Measurements from ENCODE around the gene GABRD.

The GABRD gene

DNA sequence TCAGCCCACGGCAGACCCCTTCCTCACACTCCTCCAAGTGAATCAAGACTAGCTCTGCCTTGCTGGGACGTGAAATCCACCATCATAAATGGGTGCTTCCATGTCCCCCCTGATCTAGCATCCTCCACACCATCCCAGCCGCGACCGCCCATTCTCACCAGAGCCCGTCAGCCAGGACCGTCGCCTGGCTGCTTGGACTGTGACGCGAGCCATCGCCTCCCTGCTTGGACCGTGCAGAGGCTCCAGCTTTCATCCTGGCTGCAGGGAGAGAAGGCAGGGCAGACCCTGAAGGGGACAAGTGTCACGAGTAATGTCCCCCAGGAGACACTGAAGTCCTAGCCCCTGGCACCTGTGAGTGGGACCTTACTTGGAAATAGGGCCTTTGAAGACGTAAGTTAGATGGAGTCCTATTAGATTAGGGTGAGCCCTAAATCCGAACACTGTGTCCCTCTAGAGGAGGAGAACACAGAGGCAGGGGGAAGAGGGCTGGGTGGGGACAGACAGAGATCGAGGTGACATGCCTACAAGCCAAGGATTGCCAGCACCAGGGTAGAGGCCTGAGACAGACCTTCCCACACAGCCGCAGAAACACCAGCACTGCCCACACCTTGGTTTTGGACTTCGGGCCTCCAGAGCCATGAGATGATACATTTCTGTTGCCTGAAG, 18.3 kb downstream of the GABRD start:
- DNase-seq (ENCODE audit: low read depth), result no peak
- H3K4me3 ChIP-seq (ENCODE audit: control insufficient read depth, low read depth, low read length), result no peak overlapping the region
- TF ChIP-seq, protein P1, sequence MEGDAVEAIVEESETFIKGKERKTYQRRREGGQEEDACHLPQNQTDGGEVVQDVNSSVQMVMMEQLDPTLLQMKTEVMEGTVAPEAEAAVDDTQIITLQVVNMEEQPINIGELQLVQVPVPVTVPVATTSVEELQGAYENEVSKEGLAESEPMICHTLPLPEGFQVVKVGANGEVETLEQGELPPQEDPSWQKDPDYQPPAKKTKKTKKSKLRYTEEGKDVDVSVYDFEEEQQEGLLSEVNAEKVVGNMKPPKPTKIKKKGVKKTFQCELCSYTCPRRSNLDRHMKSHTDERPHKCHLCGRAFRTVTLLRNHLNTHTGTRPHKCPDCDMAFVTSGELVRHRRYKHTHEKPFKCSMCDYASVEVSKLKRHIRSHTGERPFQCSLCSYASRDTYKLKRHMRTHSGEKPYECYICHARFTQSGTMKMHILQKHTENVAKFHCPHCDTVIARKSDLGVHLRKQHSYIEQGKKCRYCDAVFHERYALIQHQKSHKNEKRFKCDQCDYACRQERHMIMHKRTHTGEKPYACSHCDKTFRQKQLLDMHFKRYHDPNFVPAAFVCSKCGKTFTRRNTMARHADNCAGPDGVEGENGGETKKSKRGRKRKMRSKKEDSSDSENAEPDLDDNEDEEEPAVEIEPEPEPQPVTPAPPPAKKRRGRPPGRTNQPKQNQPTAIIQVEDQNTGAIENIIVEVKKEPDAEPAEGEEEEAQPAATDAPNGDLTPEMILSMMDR (conservative IDR thresholded peaks at IDR 0.05; ENCODE audit: control insufficient read depth, insufficient read depth, low read depth, low read length), result no peak

DNA sequence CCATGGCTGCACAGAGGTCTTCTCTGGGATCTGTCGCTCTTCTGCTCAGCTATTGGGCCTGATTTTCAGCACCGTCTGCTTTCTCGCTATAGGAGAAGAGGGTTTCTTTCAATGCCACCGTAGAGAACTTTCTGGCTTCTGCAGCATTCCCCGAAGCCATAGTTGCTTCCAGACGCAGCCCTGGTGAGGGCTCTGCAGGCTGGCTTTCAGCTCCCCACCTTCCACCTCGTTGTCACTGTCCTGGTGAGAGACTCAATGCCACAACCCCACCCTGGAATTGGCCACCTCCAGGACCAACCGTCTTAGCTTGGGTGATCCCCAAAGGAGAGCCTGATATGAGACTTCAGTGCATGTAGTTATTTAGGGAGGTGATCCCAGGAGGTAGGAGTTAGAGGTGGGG, 19.1 kb downstream of the GABRD start:
- DNase-seq (ENCODE audit: low read depth), result no peak
- TF ChIP-seq, protein P1 (conservative IDR thresholded peaks at IDR 0.05; ENCODE audit: control insufficient read depth, insufficient read depth, low read depth, low read length), result no peak
- H3K4me3 ChIP-seq (ENCODE audit: control insufficient read depth, low read depth, low read length), result no peak overlapping the region

DNA sequence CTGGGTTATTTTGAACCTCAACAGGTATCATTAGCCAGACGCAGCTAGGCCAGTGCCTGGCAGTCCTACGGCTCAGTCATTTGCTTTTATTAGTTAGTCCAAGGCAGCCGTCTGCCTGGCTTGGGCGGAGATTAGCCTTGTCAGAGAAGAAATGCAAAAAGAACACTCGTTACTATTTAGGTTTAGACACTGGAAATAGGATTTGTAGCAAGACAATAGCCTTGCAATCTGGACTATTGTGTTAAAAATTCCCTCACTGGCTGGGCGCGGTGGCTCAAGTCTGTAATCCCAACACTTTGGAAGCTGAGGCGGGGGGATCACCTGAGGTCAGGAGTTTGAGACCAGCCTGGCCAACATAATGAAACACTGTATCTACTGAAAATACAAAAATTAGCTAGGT, 20.1 kb downstream of the GABRD start:
- no peak for DNase-seq (ENCODE audit: low read depth)
- H3K4me3 ChIP-seq (ENCODE audit: control insufficient read depth, low read depth, low read length), result no peak overlapping the region

DNA sequence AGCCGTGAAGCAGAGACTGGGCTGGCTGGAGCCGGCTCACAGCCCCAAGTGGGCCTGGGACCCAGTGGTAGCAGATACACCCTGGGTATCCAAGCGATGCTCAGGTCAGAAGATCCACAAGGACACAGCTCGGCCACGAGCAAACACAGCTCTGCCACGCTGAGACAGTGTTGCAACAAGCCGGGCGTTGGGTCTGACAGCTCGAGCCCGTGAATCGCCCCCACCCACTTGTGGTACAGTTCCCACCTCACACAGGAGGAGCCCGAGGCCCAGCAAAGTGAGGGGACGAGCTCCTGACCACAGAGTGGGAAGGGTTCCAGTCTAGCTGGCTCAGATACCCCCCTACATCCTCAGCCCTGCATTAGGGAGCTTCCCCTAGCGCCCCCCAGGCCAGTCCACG, 22.2 kb downstream of the GABRD start:
- no peak overlapping the region for H3K4me3 ChIP-seq (ENCODE audit: control insufficient read depth, low read depth, low read length)
- DNase-seq (ENCODE audit: low read depth), result no peak
- TF ChIP-seq, protein P1 (conservative IDR thresholded peaks at IDR 0.05; ENCODE audit: control insufficient read depth, insufficient read depth, low read depth, low read length), result no peak

More for the DNA sequence above, 20.1 kb downstream of the GABRD start:
- TF ChIP-seq, protein P1 (conservative IDR thresholded peaks at IDR 0.05; ENCODE audit: control insufficient read depth, insufficient read depth, low read depth, low read length), result no peak

DNA sequence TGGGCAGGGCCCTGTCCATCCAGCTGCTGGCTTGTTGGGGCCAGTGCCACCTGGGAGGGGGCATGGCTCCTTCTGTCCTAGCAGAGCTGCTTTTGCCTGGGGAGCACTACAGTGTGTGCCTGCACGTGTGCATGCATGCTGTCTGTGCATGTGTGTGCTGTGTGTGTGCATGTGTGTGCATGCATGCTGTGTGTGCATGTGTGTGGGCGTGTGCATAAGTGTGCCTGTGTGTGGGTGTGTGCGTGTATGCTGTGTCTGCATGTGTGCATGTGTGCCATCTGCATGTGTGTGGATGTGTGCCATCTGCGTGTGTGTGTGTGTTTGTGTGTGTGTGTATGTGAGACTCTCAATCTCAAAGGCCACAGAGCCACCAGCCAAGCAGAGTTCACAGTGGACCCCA, 22.7 kb downstream of the GABRD start:
- TF ChIP-seq, protein P1 (conservative IDR thresholded peaks at IDR 0.05; ENCODE audit: control insufficient read depth, insufficient read depth, low read depth, low read length), result no peak
- DNase-seq (ENCODE audit: low read depth), result no peak

DNA sequence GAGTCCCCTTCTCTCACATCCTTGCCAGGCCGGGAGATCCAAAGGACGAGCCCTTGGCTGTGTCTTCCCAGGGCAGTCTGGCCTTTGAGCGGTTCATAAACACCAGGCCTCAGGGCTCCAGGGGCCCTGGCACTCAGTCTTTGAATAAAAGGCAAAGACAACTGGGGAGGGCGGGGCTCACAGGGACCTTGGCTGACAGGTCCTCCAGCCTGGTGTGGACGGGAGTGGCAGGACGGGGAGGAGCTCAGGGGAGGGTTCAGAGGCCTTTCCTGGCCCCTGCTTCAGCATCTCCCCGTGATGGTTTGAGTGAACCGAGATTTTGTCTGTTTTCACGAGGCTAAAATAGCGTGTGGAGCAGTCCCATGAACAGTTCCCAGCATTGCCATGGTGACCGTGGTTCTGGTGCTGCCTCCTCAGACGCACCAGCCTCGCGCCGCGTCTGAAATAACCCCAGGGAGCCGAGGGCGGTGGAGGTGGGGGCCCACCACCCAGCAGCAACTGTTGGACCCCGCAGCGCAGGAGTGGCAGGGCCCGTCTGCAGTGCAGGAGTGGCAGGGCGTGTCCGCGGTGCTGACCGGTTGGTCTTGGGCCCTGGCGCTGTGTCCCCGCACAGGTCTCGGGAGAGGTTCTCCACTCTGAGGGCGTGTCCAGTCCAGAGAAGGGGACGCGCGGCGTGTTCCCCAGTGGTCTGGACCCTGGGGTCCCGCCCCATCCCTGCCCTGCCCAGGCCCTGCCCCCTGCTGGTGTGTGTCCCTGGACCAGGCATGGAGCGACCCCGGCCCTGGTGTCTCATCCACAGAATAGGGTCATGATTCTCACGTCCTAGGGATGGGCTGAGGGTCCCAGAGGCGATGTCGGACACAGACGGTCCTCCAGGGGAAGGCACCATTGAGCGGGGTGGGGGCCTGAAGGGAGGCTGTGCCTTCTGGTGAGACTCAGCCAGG, 24.0 kb downstream of the GABRD start:
- TF ChIP-seq, protein P1 (conservative IDR thresholded peaks at IDR 0.05; ENCODE audit: control insufficient read depth, insufficient read depth, low read depth, low read length), result no peak
- no peak for DNase-seq (ENCODE audit: low read depth)
- H3K4me3 ChIP-seq (ENCODE audit: control insufficient read depth, low read depth, low read length), result no peak overlapping the region

More for the DNA sequence above, 22.7 kb downstream of the GABRD start:
- H3K4me3 ChIP-seq (ENCODE audit: control insufficient read depth, low read depth, low read length), result no peak overlapping the region
